GM10847 (cell line): ENCODE results near the gene RPL19.

ENCODE experiments used
- POLR2A ChIP-seq: IDR thresholded peaks from 2 replicates; pipeline ENCODE4 v1.6.1; 2011; ENCODE audit not compliant: insufficient read length; ENCODE audit errors: extremely low read depth

Gene RPL19

DNA sequence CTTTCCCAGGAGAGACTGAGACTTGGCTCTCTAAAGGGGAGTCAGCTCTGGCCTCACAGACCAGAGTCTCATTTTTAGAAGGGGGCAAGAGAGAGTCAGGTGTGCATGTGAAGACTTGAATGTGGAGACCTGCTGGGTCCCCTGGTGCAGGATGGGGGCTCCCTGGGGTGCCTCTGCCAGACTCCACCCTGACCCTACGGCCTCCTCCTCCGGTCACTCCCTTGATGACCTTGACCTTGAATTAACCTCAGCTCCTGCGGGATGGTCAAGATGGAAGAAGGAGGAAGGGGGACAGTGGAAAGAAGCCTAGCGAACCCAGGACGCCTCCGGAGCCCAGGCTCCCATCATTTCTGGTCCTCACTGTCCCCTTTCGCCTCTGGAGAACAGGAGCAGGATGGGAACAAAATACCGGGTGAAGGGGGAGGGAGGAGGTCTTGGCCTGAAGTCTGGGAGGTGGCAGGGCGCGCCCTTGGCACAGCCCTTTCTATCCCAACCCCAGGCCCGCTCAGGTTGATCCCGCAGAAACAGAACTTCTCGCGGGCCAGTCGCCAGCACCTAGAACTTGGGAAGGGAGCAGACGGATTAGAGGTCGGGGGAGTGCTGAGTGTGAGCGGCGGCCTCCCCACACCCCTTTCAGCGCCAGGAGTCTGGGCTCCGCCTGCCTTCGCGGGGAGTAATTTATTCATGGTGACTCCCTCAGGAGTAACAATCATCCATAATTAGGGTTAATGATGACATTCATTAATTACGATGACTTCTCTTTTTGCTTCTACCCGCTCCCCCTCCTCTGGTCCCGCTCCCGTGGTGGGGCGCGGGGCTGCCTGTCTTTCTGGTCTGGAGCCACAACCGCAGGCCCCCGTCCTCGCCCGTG lies 24.1 kb downstream of the RPL19 start:
- no peak for TF ChIP-seq POLR2A

DNA sequence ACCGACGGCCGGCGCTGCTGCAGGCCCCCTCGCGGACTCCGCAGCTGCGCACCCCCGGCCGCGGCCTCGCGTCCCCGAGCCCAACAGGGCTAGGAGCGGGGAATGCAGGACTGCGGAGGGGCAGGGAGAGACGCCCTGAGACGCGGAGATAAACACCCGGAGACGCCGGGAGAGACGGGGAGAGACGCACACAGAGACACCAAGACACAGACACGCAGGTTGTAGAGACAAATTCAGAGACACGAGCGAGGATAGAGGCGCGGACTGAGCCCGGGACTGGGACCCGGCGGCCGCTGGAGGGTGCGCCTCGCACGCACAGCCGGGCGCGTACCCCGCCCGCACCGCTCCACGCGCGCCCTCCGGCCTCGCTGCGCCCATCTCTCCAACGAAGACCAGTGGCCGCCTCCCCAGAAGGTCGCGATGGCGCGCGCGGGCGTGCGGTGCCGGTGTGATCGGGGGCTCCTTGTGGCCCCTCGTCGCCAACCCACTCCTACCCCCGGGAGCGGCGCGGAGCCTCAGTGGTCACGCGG lies 24.8 kb downstream of the RPL19 start:
- no peak for TF ChIP-seq POLR2A

DNA sequence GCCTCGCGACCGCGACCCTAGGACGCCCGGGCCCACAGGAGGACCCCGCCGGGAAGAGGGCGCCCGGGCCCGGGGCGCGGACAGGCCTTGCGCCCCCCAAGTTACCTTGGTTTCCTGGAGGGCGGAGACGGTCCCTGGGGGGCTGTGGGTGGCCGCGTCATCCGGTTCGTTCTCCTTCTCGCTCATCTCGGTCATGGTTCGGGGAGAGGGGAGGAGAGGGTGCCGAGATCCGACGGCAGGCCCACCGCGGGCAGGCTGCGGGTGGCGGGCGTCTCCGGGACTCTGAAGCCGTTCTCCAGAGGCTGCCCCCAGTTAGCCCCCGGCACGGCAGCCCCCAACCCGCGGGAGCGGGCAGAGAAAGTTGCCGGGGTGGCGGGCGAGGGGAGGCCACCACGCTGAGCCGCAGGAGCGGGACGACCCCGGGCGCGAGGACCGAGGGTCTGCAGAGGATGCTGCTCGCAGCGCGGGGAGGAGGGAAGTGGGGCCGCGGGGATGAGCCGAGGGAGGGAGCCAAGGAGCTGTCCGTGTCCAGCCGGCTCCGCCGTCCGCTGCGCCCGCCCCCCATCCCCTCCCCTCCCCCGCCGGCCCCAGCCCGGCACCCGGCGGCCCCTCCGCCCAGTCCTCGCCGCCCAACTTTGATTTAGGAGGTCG lies 25.4 kb downstream of the RPL19 start, which contains the start of gene STAC2:
Gene STAC2, minus strand, starts transcription at position 638 of the 651 bp plus-strand sequence. Its CDS starts 443 bp downstream, at position 195.
- no peak for TF ChIP-seq POLR2A

DNA sequence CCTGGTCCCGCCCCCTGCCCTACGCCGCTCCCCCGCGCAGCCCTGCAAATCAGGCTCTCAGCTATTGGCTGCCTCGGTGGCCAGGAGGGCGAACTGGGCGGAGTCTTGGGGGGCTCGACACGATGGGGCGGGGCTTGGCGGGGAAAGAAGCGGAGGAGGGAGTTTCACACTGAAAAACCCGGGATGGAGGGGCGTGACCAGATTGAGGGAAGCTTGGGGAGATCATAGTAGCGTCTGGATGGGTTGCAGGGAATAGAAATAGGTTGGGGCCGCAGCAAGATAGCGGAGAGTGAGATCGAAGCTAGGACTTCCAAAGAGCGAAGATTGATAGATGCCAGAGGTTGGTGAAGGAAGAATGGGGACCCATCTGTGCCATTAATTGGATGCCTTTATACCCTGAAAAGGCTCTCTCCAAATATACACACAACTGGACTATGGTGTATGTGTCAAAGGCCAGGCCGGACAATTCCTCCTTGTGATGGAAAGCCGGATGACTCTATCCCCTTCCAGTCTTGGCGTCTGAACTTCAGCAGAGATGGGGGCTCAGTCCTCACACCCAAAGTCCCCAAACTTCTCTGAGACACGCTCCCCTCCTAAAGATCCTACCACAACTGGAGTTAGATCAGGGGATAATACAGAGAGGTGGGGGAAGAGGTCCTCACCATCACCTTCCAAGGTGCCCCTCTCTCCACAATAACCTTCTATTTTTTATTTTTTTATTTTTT lies 26.0 kb downstream of the RPL19 start:
- no peak for TF ChIP-seq POLR2A

DNA sequence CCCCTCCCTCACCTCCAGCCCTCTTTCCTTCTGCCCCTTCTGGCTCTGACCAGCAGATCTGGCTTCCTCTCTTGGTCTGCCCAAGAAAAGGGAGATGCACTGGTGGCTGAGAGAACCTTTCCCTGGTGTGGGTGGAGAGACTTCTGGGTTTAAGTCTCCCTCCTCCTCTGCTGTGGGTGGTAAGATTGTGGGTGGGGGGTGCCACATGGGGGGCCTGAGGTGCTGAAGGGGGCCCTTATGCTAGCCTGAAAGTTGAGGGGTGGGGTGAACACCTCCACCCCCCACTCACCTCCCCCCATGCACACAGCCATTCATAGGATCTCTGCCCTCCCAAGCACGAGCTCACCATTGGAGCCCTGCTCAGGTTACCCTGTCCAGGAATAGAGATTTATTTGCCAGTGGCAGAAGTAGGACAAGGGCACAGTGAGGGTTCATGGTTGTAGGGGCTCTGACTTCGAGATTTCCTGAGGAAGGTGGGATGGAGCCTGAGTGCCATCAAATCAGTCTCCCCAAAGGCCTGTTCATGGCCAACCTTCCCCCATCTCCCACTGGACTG lies 27.4 kb downstream of the RPL19 start:
- no peak for TF ChIP-seq POLR2A

DNA sequence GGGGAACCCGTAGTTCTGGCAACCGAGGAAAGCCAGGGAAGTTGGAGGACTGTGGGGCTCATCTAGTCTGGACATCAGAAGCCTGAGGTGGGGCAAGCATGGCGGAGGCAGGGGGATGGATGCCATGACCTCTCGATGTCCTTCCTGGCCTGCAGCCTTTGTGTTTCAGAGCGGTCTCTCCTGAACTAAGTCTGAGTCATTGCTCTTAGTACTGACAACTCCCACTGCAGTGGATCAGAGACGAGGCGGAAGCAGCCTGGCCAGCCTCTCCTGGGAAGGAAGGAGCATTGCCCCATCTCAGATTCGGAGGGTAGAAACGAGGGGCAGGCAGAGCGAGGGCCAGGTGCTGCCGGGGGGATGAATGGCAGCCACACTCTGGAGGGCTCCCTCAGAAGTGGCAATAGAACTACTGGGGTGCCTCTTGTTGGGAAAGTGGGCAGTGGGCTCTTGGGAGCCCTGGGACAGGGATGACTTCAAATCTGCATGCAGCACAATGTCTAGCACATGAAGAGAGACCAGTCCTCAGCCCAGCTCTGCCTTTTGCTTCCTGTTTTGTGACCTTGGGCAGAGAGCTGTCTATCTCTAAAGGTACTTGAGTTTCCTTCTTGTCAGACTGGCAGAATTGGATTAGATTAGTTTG lies 29.3 kb downstream of the RPL19 start:
- no peak for TF ChIP-seq POLR2A

DNA sequence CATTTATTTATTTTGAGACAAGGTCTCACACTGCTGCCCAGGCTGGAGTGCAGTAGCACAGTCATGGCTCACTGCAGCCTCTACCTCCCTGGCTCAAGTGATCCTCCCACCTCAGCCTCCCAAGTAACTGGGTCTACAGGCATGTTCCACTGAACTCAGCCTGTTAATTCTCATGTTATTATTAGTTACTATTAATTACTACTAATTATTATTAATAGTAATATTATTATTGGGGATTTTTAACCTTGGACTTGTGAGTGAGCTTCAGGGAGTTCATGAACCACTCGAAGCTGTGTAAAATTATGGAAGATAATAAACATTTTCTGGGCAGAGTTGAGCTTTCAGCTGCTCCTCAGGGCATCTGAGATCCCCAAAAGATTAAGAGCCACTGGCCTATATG lies 30.3 kb downstream of the RPL19 start:
- TF ChIP-seq POLR2A, result no peak

DNA sequence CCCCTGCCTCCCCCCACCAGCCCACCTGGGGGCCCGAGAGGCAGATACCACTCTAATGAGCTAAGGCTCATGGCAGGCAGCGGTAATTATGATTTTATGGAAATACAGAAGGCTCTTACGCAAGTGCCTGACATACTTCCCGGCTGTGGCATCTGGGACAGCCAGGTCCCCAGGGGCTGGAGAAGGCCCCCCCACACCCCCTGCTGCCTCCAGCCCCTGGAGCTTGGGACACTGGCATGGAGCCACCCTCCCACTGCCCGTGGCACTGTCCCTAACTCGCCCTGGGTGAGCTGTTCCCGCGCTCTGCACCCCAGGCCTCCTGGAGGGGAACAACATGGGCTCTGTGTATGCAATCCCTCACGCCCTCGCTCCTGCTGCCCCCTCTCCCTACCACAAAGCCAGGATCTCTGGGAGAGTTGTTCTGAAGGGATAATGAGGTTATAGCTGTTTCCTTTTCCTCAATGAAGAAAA lies 31.0 kb downstream of the RPL19 start:
- TF ChIP-seq POLR2A, result no peak

DNA sequence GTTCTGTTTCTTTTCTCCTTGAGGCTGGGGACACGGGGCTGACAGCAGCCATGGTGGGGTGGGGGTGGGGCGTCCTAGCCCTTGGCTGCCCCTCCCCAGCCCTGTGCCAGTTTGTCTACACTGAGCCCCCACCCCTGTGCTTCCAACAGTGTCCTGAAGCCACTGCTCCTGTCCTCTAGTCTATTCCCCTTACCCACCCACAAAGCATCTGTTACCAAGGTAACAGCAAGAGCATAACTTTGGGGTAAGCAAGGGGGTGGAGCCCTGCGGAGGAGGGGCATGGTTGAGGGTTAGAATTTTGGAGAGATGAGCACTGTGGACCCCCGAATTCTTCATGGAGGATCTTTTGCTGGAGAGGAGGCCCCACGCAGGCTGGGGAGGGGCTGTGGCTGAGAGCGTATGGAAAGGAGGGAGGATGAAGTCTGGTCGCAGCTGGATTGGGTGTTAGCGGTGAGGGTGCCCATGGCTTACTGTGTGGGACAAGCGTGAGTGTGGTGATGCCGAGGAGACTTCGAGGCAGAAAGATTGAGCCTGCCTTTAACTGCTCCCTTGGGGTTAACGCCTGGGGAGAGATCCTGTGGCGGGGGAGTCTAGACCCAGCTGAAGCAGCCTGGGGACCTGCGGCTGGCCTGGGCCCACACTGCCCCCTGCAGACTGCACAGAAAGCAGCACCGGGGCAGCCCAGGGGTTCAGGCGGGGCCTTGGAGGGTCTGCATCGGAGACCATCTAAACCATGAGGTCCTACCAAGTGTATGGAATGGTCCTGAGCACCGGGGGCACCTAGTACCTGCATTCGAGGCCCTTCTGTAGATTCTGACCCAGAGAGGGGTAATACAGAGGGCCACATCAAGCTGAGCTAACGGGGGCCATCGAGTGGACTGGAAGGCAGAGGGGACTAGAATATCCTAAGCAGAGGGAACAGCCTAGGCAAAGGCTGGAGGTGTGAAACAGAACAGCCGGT lies 31.8 kb downstream of the RPL19 start:
- TF ChIP-seq POLR2A, result no peak

DNA sequence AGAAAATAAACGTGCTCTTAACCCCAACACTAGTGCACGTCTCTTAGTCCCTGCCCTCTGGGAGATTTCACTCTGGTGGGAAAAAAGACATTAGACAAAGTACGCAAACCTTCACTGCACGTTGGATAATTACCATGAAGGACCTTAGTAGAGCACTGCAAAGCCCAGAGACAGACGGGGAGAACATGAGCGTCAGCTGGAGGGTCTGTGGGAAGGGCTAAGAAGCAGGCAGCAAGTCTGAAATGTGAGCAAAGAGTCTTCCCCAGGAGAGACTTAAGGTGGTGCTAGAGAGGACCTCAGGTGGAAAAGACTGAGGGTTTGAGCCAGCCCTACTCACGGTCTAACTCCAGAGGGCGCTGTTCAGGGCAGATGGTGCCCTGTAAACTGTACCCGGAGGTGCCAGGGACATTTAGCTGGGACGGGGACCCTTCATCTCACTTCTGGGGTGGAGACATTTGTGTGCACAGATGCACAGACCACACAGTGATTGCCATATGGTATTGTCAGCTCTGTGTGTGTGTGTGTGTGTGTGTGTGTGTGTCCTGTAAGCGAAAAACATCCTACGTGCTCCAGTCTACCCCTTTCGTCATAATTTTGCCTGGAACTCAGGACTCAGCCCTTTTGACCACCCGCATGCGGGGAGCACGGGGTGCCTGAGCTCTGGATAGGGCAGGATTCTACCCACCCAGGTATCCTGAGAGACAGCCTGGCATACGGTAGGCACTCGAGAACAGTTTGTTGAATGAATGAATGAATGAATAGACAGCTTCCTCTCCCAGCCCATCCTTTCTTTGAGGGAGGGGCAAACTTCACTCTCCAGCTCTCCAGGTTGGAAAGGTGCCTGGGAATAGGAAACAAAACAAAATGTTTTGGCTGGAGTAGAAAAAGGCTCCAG lies 35.7 kb downstream of the RPL19 start:
- no peak for TF ChIP-seq POLR2A

DNA sequence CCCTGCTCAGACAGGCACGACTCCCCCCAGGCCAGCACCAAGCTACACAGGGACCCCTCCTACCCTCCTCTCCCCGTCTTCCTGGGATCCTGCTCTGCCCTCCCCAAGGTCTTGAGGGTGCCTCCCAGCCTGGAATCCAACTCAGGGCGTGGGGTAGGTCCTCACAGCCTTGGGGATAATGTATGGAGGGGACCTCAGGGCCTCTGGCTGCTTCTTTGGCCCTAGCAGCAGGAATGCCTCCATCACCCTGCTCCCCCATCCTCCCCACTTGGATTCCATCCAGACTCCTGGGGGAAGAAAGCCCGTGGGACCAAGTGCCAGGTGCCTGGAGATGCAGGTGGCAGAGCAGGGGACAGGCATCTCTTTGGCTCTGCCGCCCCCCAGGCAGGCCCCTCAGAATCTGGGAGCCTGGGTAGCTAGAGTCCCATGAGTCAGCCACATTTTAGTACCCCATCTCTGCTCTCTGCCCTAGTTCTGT lies 36.4 kb downstream of the RPL19 start:
- TF ChIP-seq POLR2A, result no peak

DNA sequence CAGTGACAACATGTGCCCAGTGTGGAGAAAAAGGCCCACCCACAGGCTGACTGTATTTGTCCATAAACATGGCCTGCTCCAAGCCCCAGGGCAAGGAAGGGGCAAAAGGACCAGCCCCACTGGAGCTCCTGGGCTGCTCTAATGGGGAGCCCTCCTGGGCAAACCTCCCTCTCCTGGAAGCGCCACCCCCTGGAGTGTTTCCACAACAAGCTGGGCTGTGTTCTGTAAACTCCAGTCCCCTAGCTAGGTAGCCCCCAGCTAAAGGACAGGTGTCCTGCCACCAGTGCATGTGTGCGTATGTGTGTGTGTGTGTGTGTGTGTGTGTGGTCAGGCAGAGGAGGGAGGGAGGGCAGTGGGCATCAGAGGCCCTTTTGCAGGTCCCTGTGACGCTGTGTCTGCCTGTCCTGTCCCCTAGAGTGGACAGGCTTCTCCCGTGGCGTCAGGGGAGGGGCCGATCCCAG lies 36.9 kb downstream of the RPL19 start:
- no peak for TF ChIP-seq POLR2A
